Cardiac muscle cell (in vitro differentiated cells and primary cell): ENCODE results near the gene CCNE1. TPM values are rescaled to one million over a fixed set of nuclear protein-coding genes. Genes with fewer than 3 reads are reported as not detected.
"Not testable (repeated sequence)": the region's sequence is repeated elsewhere in the genome, so short reads cannot be mapped to it uniquely, and the experiment has no call there.

ENCODE experiments used
- DNase-seq, 2 donors: peaks; one replicate each; pipeline versions ENCODE4 v3.0.0 to v3.0.0-alpha.2; 2010 to 2017; ENCODE audit warnings: low read depth in 1 of 2, low spot score in 1 of 2
- H3K27ac ChIP-seq: fragments of 200-600 bp; sonication (generic); 2 replicates; pipeline ENCODE4 v1.5.1; 2016
- H3K27me3 ChIP-seq: fragments of 200-600 bp; sonication (generic); 2 replicates; pipeline ENCODE4 v1.6.0; 2016; ENCODE audit warnings: control low read depth
- H3K36me3 ChIP-seq: fragments of 200-600 bp; sonication (generic); 2 replicates; pipeline ENCODE4 v1.5.1; 2016; ENCODE audit warnings: control low read depth
- H3K4me1 ChIP-seq: fragments of 200-600 bp; sonication (generic); 2 replicates; pipeline ENCODE4 v1.8.1; 2017; ENCODE audit warnings: low read depth, mild to moderate bottlenecking, mixed run types
- H3K4me3 ChIP-seq: fragments of 200-600 bp; sonication (generic); 2 replicates; pipeline ENCODE4 v1.5.1; 2016; ENCODE audit warnings: mild to moderate bottlenecking
- H3K9me3 ChIP-seq: fragments of 200-600 bp; sonication (generic); 2 replicates; pipeline ENCODE4 v1.5.1; 2017; ENCODE audit warnings: low read depth, mild to moderate bottlenecking, control low read depth
- polyA plus RNA-seq: library from polyadenylated mRNA; unstranded; fragments of >200 nt; fragmentation: Nextera tagmentation; extraction: Ambion mirVana; gene quantifications from 2 replicates; pipeline ENCODE4 v1.2.1, GENCODE V29; 2016
- total RNA-seq: library from RNA; depleted of rRNA; stranded (reverse); fragments of >200 nt; gene quantifications from 2 replicates; pipeline ENCODE4 v1.2.3, GENCODE V29; 2016
- TF ChIP-seq, protein P1 (sequence below): IDR thresholded peaks from 2 replicates; pipeline ENCODE4 v1.5.1; 2012; ENCODE audit warnings: low read depth, mild to moderate bottlenecking, low read length

CCNE1 gene
- total and polyA plus RNA-seq, 2 experiments from 2014 or later: 15.9 to 21.8 TPM

DNA sequence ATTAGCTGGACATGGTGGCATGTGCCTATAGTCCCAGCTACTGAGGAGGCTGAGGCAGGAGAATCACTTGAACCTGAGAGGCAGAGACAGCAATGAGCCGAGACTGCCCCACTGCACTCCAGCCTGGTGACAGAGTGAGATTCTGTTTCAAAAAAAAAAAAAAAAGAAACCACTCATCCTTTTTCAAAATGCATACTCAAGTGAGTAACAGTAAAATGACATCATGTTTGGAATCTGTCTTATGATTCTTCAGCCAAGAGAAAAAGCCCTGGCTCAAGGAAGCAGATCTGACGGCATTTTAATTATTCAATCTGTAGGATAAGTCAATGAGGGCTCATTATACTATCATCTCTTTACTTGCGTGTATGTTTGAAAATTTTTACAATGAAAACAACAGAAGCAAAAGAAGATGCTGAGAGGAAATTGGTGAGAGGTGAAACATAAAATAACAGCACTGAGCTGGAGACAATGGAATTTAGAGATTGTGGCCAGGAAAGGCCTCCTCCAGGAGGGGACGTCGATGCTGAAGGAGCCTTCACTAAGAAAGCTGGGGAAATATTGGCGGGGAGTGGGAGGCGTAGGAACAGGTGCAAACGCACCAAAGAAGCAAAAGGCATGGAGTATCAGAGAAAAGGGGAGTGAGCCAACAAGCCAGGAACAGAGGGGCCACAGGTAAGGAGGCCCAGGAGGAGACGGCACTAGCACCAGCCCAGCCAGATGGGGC, 12.9 kb upstream of the CCNE1 start:
- no peaks in the 10 kb centered on the region for H3K36me3 ChIP-seq
- H3K9me3 ChIP-seq: no peaks in the 10 kb centered on the region
- H3K27me3 ChIP-seq: no peaks in the 10 kb centered on the region
- no peak overlapping the region for H3K4me3 ChIP-seq
- peak in 1 of 2 donors; percentile 21 for DNase-seq
- TF ChIP-seq, protein P1, sequence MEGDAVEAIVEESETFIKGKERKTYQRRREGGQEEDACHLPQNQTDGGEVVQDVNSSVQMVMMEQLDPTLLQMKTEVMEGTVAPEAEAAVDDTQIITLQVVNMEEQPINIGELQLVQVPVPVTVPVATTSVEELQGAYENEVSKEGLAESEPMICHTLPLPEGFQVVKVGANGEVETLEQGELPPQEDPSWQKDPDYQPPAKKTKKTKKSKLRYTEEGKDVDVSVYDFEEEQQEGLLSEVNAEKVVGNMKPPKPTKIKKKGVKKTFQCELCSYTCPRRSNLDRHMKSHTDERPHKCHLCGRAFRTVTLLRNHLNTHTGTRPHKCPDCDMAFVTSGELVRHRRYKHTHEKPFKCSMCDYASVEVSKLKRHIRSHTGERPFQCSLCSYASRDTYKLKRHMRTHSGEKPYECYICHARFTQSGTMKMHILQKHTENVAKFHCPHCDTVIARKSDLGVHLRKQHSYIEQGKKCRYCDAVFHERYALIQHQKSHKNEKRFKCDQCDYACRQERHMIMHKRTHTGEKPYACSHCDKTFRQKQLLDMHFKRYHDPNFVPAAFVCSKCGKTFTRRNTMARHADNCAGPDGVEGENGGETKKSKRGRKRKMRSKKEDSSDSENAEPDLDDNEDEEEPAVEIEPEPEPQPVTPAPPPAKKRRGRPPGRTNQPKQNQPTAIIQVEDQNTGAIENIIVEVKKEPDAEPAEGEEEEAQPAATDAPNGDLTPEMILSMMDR: no peak
- H3K27ac ChIP-seq: no peak overlapping the region
- H3K4me1 ChIP-seq: no peaks in the 10 kb centered on the region

DNA sequence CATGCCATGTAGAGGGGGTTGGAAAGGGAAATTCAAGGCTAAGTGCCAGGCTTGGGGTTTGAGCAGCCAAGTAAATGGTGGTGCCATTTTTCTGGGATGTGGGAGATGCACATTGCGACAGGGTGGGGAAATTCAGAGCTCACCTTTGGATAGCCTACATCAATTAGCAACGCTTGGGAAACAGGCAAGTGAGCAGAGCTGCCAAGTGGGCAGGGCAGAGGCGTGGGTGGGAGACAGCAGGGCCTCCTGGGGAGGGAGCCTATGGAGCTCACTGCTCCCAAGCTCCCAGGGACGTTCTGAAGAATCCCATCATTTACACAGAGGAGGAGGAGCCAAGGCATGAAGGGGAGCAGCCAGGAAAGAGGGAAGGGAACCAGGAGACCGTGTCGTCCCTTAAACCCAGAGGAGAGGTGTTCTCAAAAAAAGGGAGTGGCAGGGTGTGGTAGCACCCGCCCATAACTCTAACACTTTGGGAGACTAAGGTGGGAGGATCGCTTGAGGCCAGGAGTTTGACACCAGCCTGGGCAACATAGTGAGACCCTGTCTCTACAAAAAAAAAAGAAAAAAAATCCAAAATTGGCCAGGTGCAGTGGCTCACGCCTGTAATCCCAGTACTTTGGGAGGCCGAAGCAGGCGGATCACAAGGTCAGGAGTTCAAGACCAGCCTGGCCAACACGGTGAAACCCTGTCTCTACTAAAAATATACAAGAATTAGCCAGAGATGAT, 11.5 kb upstream of the CCNE1 start:
- H3K27ac ChIP-seq: no peak overlapping the region
- TF ChIP-seq, protein P1: no peak
- no peaks in the 10 kb centered on the region for H3K27me3 ChIP-seq
- DNase-seq: no peak
- H3K36me3 ChIP-seq: no peaks in the 10 kb centered on the region
- H3K4me3 ChIP-seq: no peak overlapping the region
- no peaks in the 10 kb centered on the region for H3K9me3 ChIP-seq
- no peaks in the 10 kb centered on the region for H3K4me1 ChIP-seq

DNA sequence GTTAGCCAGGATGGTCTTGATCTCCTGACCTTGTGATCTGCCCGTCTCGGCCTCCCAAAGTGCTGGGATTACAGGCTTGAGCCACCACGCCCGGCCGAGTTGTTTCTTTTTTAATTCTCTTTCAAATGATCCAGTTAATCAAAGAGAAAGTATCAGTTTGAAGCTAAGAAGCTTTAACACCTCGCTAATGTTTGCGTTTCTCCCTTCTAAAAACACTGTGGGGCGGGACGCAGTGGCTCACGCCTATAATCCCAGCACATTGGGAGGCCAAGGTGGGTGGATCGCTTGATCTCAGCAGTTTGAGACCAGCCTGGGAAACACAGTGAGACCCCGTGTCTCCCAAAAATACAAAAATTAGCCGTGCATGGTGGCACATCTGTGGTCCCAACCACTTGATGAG, 7.8 kb upstream of the CCNE1 start:
- not testable (repeated sequence) for H3K9me3 ChIP-seq, H3K27ac ChIP-seq, DNase-seq, H3K36me3 ChIP-seq, H3K27me3 ChIP-seq, H3K4me3 ChIP-seq, H3K4me1 ChIP-seq

DNA sequence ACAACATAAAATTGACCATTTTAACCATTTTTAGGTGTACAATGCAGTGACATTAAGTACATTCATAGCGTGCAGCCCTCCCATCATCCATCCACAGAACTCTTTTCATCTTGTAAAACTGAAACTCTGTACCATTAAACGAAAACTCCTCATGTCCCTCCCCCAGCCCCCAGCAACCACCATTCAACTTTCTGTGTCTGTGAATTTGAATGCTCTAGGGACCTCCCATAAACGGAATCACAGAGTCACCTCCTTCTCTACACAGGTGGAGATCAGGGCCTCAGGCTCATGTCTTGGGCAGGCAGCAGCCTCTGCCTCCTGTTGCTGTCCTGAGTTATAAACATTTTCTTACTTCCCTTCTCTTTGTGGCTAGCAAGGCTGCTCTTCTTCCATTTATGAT, 7.3 kb upstream of the CCNE1 start:
- Histone ChIP-seq H3K4me3 (no peak overlapping the region), H3K27ac (no peak overlapping the region), H3K9me3 (no peaks in the 10 kb centered on the region), H3K36me3 (no peaks in the 10 kb centered on the region), H3K4me1 (no peaks in the 10 kb centered on the region), H3K27me3 (no peaks in the 10 kb centered on the region)
- TF ChIP-seq, protein P1: no peak
- no peak for DNase-seq

DNA sequence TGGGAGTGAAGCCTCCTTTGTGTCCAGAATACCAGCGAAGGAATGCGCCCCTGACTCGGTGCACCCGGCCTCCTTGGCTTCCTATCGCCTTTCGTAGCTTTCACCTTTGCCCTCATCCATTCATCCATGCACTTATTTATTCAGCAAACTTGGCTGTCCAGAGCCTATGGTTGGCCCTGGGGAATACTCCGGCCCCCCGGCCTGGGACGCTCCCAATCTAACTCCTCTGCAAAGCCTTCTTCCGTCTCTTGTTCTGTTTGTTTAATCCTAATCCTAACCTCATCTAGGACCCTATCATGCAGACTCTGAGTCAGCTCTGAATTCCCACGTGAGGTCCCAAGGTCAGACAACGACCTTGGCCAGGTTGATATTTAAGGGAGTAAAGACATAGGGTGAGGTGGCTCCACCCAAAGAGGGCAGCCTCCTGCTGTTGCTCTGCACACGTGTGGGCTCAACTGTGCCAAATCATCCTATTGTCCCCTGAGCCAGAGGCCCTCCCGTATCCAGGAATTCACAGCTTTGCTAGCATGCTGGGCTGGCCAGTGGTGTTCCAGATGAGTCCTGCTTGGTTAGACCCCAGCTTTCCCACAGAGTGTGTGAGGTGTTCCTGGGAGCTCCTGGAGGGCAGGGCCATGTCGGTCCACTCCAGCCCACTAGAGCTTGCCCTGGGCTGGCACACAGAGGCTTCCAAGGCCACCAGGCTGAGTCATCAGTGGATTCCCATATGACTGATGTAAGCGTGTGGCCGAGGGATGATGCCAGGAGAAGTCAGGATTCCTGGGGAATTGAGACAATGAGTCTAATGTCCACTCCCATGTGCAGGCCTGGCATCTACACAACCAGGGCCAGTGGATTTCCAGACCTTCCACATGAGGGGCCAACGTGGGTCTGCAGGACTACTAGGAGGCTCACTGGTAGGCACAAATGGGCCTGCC, 6.5 kb upstream of the CCNE1 start:
- Histone ChIP-seq H3K4me1 (no peaks in the 10 kb centered on the region), H3K27ac (no peak overlapping the region), H3K4me3 (no peak overlapping the region), H3K36me3 (no peaks in the 10 kb centered on the region), H3K27me3 (no peaks in the 10 kb centered on the region), H3K9me3 (no peaks in the 10 kb centered on the region)
- TF ChIP-seq, protein P1: no peak
- DNase-seq: no peak
